H9 (cell line): ENCODE measurements around the gene LCE4A. TPM values are rescaled to one million over a fixed set of nuclear protein-coding genes. Genes with fewer than 3 reads are reported as not detected.

Source experiments
- DNase-seq: peaks from one replicate; pipeline ENCODE4 v3.0.0-alpha.2; 2017
- H2AFZ ChIP-seq: one replicate; pipeline ENCODE4 v1.6.1; 2013; ENCODE audit warnings: mild to moderate bottlenecking, low read length, control low read depth, moderate library complexity
- H2AK5ac ChIP-seq: 2 replicates; pipeline ENCODE4 v1.6.1; 2013; ENCODE audit warnings: low read length, control low read depth, mixed read lengths; ENCODE audit not compliant: insufficient read length
- H2BK120ac ChIP-seq: one replicate; pipeline ENCODE4 v1.6.1; 2013; ENCODE audit warnings: low read depth, mild to moderate bottlenecking, low read length, control low read depth, inconsistent platforms; ENCODE audit not compliant: poor library complexity, severe bottlenecking
- H2BK12ac ChIP-seq: 2 replicates; pipeline ENCODE4 v1.6.1; 2013; ENCODE audit warnings: low read length, control low read depth, mixed read lengths, low read depth; ENCODE audit not compliant: insufficient read length
- H2BK15ac ChIP-seq: 2 replicates; pipeline ENCODE4 v1.6.1; 2013; ENCODE audit warnings: low read depth, low read length, control low read depth
- H2BK20ac ChIP-seq: one replicate; pipeline ENCODE4 v1.6.1; 2013; ENCODE audit warnings: low read depth, mild to moderate bottlenecking, low read length, control low read depth, inconsistent platforms; ENCODE audit not compliant: poor library complexity, severe bottlenecking
- H2BK5ac ChIP-seq: 2 replicates; pipeline ENCODE4 v1.6.1; 2013; ENCODE audit warnings: low read length, control low read depth, mixed read lengths; ENCODE audit not compliant: insufficient read length
- H3K14ac ChIP-seq: 2 replicates; pipeline ENCODE4 v1.6.1; 2013; ENCODE audit warnings: low read length, control low read depth; ENCODE audit not compliant: insufficient read depth
- H3K18ac ChIP-seq: 2 replicates; pipeline ENCODE4 v1.6.1; 2013; ENCODE audit warnings: low read depth, mild to moderate bottlenecking, mixed read lengths, low read length, control low read depth; ENCODE audit not compliant: insufficient read length
- H3K23ac ChIP-seq: 2 replicates; pipeline ENCODE4 v1.6.1; 2013; ENCODE audit warnings: low read length, control low read depth, mixed read lengths, low read depth; ENCODE audit not compliant: insufficient read length
- H3K23me2 ChIP-seq: 2 replicates; pipeline ENCODE4 v1.6.1; 2013; ENCODE audit warnings: low read depth, mild to moderate bottlenecking, mixed read lengths, low read length, control low read depth; ENCODE audit not compliant: insufficient read length, poor library complexity, severe bottlenecking
- H3K27ac ChIP-seq: 2 replicates; pipeline ENCODE4 v1.5.1; 2013; ENCODE audit warnings: low read length, control low read depth, mixed read lengths, low read depth; ENCODE audit not compliant: insufficient read length
- H3K27me3 ChIP-seq: 2 replicates; pipeline ENCODE4 v1.6.1; 2013; ENCODE audit warnings: low read length, control low read depth, inconsistent platforms; ENCODE audit not compliant: insufficient read depth
- H3K4ac ChIP-seq: 2 replicates; pipeline ENCODE4 v1.6.1; 2013; ENCODE audit warnings: low read depth, mild to moderate bottlenecking, control low read depth, inconsistent platforms, low read length, moderate library complexity
- H3K4me1 ChIP-seq: 2 replicates; pipeline ENCODE4 v1.6.1; 2013; ENCODE audit warnings: low read length, control low read depth, inconsistent platforms; ENCODE audit not compliant: insufficient read depth
- H3K4me2 ChIP-seq: 2 replicates; pipeline ENCODE4 v1.6.1; 2013; ENCODE audit warnings: low read length, control low read depth, mixed read lengths; ENCODE audit not compliant: insufficient read length, insufficient read depth
- H3K56ac ChIP-seq: 2 replicates; pipeline ENCODE4 v1.6.1; 2013; ENCODE audit warnings: low read depth, mild to moderate bottlenecking, mixed read lengths, low read length, control low read depth; ENCODE audit not compliant: insufficient read length
- H3K79me1 ChIP-seq: 2 replicates; pipeline ENCODE4 v1.6.1; 2013; ENCODE audit warnings: low read depth, mild to moderate bottlenecking, moderate library complexity, low read length, control low read depth, inconsistent platforms; ENCODE audit not compliant: insufficient read depth, poor library complexity, severe bottlenecking
- H3K79me2 ChIP-seq: 2 replicates; pipeline ENCODE4 v1.6.1; 2013; ENCODE audit warnings: low read length, control low read depth, inconsistent platforms; ENCODE audit not compliant: insufficient read depth
- H3K9ac ChIP-seq: 2 replicates; pipeline ENCODE4 v1.6.1; 2013; ENCODE audit warnings: low read length, control low read depth, mixed read lengths; ENCODE audit not compliant: insufficient read length; ENCODE audit errors: extremely low read depth
- H3K9me3 ChIP-seq: one replicate; pipeline ENCODE4 v1.6.1; 2013; ENCODE audit warnings: low read depth, low read length, inconsistent platforms; ENCODE audit not compliant: control insufficient read depth
- H3T11ph ChIP-seq: one replicate; pipeline ENCODE4 v1.6.1; 2013; ENCODE audit warnings: mild to moderate bottlenecking, low read length, control low read depth, inconsistent platforms
- H4K20me1 ChIP-seq: one replicate; pipeline ENCODE4 v1.6.1; 2013; ENCODE audit not compliant: control insufficient read depth, insufficient read length, insufficient read depth
- H4K5ac ChIP-seq: 2 replicates; pipeline ENCODE4 v1.6.1; 2013; ENCODE audit warnings: low read depth, mild to moderate bottlenecking, mixed read lengths, low read length, control low read depth; ENCODE audit not compliant: insufficient read length
- H4K8ac ChIP-seq: replicated peaks from 2 replicates; pipeline ENCODE4 v1.6.1; 2013; ENCODE audit warnings: low read length, control low read depth, mixed read lengths, low read depth; ENCODE audit not compliant: insufficient read length
- H4K91ac ChIP-seq: 2 replicates; pipeline ENCODE4 v1.6.1; 2013; ENCODE audit warnings: low read depth, mild to moderate bottlenecking, moderate library complexity, mixed read lengths, low read length, control low read depth; ENCODE audit not compliant: insufficient read length
- H3K27ac Mint-ChIP-seq, 3 experiments: 2 replicates in 2 of 3; 3 replicates in 1 of 3; pipeline ENCODE4 v1.8.0; 2020 to 2021; ENCODE audit warnings: mixed read lengths in 3 of 3, mild to moderate bottlenecking in 1 of 3, moderate library complexity in 1 of 3
- H3K27me3 Mint-ChIP-seq: 2 replicates; pipeline ENCODE4 v1.8.0; 2021; ENCODE audit warnings: low read depth, mild to moderate bottlenecking, moderate library complexity, mixed read lengths
- H3K36me3 Mint-ChIP-seq, 3 experiments: 2 replicates in 2 of 3; 3 replicates in 1 of 3; pipeline ENCODE4 v1.8.0; 2020 to 2021; ENCODE audit warnings: low read depth in 3 of 3, mixed read lengths in 3 of 3; ENCODE audit not compliant: insufficient read depth in 1 of 3
- H3K4me1 Mint-ChIP-seq, 2 experiments: 2 replicates each; pipeline ENCODE4 v1.8.0; 2020; ENCODE audit warnings: mixed read lengths in 2 of 2
- H3K4me3 Mint-ChIP-seq, 2 experiments: 2 replicates in 1 of 2; 3 replicates in 1 of 2; pipeline ENCODE4 v1.8.0; 2020 to 2021; ENCODE audit warnings: mild to moderate bottlenecking in 2 of 2, mixed read lengths in 2 of 2, moderate library complexity in 1 of 2
- H3K9me3 Mint-ChIP-seq, 2 experiments: 2 replicates in 1 of 2; 3 replicates in 1 of 2; pipeline ENCODE4 v1.8.0; 2020; ENCODE audit warnings: mild to moderate bottlenecking in 2 of 2, mixed read lengths in 2 of 2, moderate library complexity in 1 of 2
- CTCF ChIP-seq: fragments of 200-600 bp; sonication (generic); conservative IDR thresholded peaks from 3 replicates; pipeline ENCODE4 v1.8.0; 2021; ENCODE audit warnings: antibody characterized with exemption, mild to moderate bottlenecking
- total RNA-seq: library from RNA; stranded (reverse); gene quantifications from 2 replicates; pipeline ENCODE4 v1.2.1, GENCODE V29; 2021

Gene LCE4A
- total RNA-seq, 1 experiment from 2014 or later, result not detected

- H2AFZ ChIP-seq, result no peak overlapping the region
- DNase-seq, result no peak
- H3K18ac ChIP-seq, result no peak overlapping the region
- no peak overlapping the region for H2BK15ac ChIP-seq
- H2BK120ac ChIP-seq, result no peak overlapping the region
- H3K36me3 Mint-ChIP-seq, result peaks cover 4 to 13% (median 11%) of the 10 kb centered on the region in 3 experiments; a peak in 5 of 7 replicates
- no peak overlapping the region for H2BK20ac ChIP-seq
- H4K5ac ChIP-seq, result no peak overlapping the region
- H4K8ac ChIP-seq, result no peak overlapping the region
- H3K4me3 Mint-ChIP-seq, result no peak overlapping the region
- no peak overlapping the region for H3T11ph ChIP-seq
- no peak overlapping the region for H3K14ac ChIP-seq
- H4K20me1 ChIP-seq, result no peaks in the 10 kb centered on the region
- no peaks in the 10 kb centered on the region for H3K4me1 ChIP-seq
- H3K79me2 ChIP-seq, result no peaks in the 10 kb centered on the region
- H4K91ac ChIP-seq, result no peak overlapping the region
- no peaks in the 10 kb centered on the region for H3K23me2 ChIP-seq
- TF ChIP-seq CTCF, result no peak
- H2AK5ac ChIP-seq, result no peak overlapping the region
- H3K9me3 ChIP-seq, result peaks cover 89% of the 10 kb centered on the region
- H3K79me1 ChIP-seq, result no peaks in the 10 kb centered on the region
- H3K9ac ChIP-seq, result no peak overlapping the region
- peaks cover 1% of the 10 kb centered on the region; the same call in 1 of the 2 replicates for H3K27me3 Mint-ChIP-seq
- no peak overlapping the region for H3K56ac ChIP-seq
- no peak overlapping the region for H3K4me2 ChIP-seq
- no peak overlapping the region for H2BK5ac ChIP-seq
- peaks cover 96% of the 10 kb centered on the region in 2 experiments for H3K9me3 Mint-ChIP-seq
- H3K27ac ChIP-seq, result no peak overlapping the region
- H2BK12ac ChIP-seq, result no peak overlapping the region
- H3K4me1 Mint-ChIP-seq, result no peaks in the 10 kb centered on the region
- H3K27me3 ChIP-seq, result no peaks in the 10 kb centered on the region
- H3K27ac Mint-ChIP-seq, result no peak overlapping the region
- no peak overlapping the region for H3K4ac ChIP-seq
- H3K23ac ChIP-seq, result no peak overlapping the region
These were observed 17.3 kb downstream of the LCE4A start for GRCh38 chr1:152725261-152725660.
